OCI-M1 (cell line): ENCODE measurements around the gene IFRD2.
"Not testable (repeated sequence)": the region's sequence is repeated elsewhere in the genome, so short reads cannot be mapped to it uniquely, and the experiment has no call there.

Experiments used
- DNase-seq: peaks from one replicate; lab custom pipeline; 2025; lab: John Stamatoyannopoulos, UW

Gene IFRD2

DNA sequence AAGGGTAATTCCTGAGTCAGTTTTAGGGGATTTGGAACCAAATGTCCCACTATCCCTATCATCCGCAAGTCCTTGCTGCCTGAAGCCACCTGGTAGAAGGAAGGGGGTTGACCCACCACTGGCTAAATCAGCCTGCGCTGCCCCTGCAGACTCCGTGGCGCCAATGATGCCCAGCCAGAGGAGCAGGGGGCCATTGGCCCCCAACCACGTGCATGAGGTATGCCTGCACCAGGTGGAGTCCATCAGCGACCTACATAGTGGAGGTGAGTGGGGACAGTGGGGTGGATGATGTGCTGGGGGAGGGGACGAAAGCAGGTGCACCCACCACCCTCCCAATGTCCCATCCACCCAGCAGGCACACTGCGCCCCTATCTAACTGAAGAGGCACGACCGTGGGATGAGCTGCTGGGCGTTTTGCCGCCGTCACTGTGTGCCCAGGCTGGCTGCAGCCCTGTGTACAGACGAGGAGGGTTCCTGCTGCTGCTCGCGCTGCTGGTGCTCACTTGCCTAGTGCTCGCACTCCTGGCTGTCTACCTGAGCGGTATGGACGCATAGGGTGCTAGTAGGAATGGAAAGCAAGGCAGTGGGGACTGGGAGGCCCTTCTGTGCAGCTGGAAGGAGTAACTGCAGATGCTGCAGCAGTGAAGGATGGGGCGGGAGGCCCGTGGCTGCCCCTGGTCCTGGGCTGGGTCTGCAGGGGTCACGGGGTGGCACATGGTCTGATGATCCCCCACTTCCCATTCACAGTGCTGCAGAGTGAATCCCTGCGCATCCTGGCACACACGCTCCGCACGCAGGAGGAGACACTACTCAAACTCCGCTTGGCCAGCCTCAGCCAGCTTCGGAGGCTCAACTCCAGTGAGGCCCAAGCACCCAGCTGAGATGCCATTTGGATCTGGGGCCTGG is 5.7 kb downstream of the IFRD2 start:
- DNase-seq = no peak

DNA sequence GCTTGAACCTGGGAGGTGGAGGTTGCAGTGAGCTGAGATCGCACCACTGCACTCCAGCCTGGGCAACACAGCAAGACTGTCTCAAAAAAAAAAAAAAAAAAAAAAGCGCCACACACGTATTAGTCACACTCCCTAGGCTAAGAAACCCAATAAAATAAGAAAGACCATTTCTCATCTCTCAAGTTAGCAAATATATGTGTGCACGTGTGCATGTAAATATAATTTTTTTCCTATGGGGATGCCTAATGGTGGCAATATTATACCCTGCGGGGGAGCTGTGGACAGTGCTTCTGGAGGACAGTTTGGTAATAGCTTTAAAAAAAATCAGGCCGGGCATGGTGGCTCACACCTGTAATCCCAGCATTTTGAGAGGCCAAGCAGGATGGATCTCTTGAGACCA is 8.1 kb downstream of the IFRD2 start:
- not testable (repeated sequence) for DNase-seq

DNA sequence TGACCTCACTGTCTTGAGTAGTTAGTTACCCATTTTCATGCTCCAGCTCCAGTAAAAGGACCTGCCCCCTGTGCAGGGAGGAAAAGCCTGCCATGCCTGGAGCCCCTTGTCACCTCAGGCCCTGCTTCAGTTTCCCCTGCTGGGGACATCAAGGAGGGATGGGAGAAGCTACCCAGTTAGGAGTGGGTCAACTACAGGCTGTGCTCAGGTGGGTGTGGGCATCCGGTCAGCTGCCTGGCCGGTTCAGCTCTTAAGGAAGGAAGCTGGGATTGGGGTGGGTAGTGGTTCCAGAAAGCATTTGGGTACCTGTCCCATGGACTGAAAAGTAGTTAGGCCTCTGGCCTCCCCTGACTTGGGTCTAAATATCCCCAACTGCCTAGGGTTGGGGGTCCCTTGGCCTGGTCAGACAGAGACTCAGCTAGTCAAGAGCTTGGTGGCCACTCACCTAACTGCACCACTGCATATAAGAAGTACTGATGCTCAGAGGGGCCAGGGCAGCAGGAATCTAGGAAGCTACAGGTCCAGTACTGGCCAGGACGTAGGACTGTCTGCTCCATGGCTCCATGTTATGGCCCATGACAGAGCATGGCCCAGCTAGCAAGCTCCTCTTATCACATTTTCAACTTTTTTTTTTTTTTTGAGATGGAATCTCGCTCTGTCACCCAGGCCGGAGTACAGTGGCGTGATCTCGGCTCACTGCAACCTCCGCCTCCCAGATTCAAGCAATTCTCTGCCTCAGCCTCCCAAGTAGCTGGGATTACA is 12.8 kb downstream of the IFRD2 start:
- no peak for DNase-seq

DNA sequence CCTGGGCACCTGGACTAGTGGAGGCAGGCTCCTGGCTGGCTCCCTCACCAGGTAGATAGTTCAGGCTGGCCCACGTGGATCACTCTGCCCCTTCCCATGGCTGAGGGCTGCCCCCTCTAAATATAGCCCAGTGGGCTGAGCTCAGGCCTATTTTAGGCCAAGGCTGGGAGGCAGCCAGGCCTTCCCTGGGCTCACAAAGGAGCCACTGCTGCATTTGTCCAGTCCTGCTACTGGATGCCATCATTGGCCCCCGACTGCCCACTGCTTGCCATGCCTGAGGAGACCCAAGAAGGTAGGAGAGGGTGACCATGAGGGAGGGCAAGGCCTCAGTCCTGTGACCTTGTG is 13.4 kb downstream of the IFRD2 start, which contains the start of gene LSMEM2:
Gene LSMEM2, plus strand, starts transcription at position 208 of the 345 bp plus-strand sequence. Its CDS starts 27 bp downstream, at position 235.
- no peak for DNase-seq

DNA sequence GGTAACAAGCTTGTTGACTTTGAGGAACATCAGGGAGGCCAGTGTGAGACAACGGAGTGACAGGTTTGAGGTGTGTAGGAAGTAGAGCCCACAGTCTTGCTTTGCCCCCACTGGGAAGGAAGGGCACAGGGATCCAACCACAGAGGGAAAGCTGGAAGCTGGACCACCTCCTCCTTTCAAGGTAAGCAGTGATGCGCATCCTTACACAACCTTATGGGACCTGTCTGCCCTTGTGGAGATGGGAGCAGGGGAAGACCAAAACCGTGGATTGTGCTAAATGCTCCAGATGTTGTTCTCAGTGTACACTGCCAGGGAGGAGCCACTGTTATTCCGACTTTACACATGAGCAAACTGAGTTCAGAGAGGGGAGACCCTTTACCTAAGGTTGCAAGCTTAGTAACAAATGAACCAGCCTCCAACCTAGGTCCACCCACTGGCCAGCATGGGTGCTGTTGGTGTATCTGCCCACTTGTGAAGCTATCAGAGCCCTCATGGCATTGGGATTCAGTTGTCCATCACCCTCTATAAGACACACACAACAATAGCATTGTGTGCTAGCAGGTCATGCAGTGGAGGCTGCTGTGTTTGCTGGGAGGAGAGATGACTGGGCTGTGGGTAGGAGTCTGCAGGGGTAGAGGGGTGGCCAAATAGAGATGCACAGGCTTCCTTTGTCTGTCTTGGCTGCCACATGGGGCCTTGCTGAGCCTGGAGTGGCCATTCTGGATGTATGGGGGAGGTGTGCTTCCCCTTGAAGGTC is 13.9 kb downstream of the IFRD2 start:
- DNase-seq = no peak

DNA sequence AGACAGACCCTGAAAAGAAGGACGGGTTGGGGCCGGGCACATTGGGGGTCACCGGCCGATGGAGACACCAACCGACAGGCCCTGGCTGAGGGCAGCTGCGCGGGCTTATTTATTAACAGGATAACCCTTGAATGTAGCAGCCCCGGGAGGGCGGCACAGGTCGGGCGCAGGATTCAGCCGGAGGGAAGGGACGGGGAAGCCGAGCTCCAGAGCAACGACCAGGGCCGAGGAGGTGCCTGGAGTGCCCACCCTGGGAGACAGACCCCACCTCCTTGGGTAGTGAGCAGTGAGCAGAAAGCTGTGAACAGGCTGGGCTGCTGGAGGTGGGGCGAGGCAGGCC is 15.5 kb downstream of the IFRD2 start:
- no peak for DNase-seq

DNA sequence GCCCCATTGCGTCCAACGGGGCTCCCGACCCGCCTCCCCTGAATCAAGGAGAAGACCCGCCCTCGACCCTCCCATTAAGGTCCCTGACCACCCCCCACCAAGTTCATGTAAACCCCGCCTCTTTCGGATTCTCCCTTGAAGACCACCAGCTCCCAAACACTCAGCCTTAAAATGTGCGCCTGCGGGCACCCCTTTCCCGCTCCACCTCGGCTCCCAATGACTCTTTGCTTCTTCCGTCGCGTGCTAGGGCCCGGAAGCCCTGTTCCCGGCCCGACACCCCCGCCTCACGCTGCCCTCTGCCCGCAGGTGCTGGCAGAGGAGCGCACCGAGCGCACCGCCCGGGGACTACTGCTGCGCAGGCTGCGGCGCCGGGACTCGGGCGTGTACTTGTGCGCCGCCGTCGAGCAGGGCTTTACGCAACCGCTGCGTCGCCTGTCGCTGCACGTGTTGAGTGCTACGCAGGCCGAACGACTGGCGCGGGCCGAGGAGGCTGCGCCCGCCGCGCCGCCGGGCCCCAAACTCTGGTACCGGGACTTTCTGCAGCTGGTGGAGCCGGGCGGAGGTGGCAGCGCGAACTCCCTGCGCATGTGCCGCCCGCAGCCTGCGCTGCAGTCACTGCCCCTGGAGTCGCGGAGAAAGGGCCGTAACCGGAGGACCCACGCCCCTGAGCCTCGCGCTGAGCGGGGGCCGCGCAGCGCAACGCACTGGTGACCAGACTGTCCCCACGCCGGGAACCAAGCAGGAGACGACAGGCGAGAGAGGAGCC is 16.1 kb downstream of the IFRD2 start:
- DNase-seq = no peak

DNA sequence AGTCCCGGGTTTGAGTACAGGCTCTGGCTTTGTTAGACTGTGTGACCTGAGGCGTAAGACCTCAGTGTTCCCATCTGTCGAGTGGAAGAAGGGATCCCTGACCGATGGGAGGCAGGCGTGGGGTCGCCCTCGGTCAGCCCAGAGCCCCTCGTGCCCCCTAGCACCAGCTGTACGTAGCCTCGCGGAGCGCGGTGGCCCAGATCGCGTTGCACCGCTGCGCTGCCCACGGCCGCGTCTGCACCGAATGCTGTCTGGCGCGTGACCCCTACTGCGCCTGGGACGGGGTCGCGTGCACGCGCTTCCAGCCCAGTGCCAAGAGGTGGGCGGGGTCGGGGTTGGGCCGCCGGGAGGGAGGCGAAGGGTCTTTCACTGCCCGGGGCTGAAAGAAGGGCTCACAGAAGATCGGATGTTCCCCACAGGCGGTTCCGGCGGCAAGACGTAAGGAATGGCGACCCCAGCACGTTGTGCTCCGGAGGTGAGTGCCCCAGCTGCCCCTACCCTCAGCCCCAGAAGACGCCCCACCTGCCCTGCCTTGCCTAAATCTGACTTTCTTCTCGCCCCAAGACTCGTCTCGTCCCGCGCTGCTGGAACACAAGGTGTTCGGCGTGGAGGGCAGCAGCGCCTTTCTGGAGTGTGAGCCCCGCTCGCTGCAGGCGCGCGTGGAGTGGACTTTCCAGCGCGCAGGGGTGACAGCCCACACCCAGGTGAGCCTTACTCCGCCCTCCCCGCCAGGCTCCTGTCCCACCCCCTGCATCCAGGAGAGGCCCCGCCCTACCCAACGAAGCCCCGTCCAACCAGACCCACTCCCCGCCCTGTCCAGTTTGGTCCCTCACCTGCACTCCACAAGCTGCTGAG is 16.9 kb downstream of the IFRD2 start:
- no peak for DNase-seq

DNA sequence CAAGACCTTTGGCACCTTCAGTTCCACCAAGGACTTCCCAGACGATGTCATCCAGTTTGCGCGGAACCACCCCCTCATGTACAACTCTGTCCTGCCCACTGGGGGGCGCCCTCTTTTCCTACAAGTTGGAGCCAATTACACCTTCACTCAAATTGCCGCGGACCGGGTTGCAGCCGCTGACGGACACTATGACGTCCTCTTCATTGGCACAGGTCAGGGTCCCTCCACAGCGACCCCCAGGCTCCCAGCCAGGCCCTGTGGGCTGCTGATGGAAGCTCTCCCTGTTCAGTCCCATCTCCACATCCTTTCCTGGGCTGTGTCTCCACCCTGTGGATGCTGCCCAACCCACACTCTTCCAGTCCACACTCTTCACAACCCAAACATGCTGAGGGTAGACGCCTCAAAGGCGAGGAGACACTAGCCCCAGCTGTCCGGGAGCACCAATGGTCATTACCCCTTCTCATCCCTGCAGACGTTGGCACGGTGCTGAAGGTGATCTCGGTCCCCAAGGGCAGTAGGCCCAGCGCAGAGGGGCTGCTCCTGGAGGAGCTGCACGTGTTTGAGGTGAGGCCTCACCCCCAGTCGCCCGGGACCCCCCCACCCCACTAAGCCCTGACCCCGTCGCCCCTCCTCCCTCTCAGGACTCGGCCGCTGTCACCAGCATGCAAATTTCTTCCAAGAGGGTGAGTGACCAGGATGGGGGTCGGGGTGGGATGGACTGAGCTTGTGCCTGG is 17.7 kb downstream of the IFRD2 start:
- peak; percentile 70 for DNase-seq

DNA sequence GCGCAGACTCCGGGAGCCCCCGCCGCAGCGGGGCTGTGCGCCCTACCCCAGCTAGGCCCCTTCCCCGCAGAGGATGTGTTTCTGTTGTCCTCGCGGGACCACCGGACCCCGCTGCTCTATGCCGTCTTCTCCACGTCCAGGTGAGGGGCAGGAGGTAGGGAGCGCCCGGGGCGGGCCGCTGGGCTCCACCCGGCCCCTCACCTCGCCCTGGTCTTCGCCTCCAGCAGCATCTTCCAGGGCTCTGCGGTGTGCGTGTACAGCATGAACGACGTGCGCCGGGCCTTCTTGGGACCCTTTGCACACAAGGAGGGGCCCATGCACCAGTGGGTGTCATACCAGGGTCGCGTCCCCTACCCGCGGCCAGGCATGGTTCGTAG is 18.6 kb downstream of the IFRD2 start:
- DNase-seq = no peak

DNA sequence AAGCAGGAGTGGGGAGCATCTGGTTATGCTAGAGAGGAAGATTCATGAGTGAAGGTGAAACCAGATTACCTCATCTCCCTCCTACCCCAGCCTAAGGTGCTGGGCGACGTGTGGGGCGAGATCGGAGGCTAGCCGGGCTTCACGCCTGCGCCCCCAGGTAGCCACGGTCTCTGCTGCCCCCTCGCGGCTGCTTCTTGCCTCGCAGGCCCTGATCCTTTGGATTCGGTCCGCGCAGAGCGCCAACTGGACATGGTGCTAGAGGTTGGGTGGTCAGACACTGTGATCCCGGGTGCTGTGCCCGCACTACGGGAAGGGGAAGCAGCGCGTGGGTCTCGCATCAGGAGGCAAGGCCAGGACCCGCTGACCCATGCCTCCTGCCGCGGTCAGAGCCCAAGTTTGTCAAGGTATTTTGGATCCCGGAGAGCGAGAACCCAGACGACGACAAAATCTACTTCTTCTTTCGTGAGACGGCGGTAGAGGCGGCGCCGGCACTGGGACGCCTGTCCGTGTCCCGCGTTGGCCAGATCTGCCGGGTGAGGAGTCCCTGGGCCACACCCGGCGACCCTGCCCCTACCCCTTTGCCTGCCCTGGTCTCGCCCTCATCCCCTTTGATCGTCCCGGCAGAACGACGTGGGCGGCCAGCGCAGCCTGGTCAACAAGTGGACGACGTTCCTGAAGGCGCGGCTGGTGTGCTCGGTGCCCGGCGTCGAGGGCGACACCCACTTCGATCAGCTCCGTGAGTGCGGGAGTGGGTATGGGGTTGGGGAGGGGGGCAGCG is 19.1 kb downstream of the IFRD2 start:
- DNase-seq = peak; percentile 89

DNA sequence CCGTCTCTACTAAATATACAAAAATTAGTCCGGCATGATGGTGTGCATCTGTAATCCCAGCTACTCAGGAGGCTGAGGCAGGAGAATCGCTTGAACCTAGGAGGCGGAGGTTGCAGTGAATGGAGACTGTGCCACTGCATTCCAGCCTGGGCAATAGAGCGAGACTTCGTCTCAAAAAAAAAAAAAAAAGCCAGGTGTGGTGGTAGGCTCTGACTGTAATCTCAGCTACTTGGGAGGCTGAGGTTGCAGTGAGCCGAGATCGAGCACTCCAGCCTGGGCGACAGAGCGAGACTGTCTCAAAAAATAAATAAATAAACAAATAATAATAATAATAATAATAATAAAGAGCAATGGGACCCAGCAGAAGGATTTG is 19.7 kb downstream of the IFRD2 start:
- not testable (repeated sequence) for DNase-seq

DNA sequence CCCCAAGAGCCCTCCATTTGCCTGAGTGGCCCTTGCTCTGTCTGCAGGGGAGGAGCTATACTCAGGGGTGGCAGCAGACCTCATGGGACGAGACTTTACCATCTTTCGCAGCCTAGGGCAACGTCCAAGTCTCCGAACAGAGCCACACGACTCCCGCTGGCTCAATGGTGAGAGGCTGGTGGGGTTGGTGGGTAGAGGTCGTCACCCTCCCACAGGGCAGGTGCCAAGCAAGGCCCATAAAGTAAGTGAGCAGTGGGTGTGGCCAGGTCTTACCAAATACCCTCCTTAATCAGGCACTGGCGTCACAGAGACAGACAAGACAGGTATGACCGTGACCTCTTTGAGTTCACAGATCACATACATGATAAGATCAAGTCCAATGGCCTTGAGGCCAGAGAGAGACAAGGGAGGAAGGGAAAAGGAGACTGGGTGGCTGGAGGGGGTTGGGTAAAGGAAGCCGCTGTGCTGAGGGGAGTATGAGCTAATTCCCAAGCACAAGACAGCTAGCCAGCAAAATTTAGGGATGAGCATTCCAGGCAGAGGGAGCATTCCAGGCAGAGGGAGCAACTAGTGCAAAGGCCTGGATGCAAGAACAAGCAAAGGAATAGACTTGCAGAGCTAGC is 20.8 kb downstream of the IFRD2 start:
- no peak for DNase-seq

DNA sequence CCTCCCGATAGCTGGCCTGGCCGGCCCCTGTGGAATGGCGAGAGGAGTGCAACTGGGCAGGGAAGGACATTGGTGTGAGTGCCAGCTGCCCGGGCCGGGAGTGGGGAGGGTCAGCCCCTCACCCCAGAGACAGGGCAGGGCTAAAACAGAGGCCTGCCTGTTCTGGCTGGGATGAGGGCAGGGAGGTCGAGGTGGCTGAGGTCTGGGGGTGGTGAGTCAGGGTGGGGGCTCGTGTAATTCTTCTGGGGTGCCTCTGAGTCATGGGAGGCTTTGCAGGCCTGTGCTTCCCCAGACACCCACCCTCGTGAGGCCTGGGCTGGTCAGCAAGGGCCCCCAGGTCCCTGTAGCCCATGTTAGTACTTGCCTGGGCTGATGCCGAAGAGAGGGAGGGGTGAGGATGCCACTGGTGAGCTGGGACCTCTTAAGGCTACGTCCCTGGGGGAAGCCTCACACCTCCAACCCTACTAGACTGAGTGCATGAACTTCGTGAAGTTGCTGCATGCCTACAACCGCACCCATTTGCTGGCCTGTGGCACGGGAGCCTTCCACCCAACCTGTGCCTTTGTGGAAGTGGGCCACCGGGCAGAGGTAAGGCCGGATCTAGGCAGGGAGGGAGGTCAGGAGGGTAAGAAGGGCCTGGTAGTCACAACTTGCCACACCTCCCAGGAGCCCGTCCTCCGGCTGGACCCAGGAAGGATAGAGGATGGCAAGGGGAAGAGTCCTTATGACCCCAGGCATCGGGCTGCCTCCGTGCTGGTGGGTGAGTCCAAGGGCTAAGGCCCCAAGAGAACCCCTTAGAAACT is 21.6 kb downstream of the IFRD2 start:
- DNase-seq = no peak

DNA sequence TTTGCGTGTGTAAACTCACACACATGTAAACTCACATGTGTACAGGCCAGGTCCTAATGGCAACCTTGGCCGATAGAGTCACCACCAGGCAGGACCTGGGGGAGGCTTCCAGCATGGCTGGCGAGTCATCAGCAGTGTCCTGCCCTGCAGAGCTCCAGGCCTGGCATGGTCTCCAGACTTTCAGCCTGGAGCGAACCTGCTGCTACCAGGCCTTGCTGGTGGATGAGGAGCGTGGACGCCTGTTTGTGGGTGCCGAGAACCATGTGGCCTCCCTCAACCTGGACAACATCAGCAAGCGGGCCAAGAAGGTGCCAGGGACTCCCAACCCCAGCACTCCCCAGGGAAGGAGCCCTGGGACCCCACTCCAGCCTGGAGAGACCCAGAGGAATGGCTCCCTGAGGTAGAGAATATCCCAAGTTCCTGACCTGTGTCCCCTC is 22.2 kb downstream of the IFRD2 start:
- DNase-seq = no peak

DNA sequence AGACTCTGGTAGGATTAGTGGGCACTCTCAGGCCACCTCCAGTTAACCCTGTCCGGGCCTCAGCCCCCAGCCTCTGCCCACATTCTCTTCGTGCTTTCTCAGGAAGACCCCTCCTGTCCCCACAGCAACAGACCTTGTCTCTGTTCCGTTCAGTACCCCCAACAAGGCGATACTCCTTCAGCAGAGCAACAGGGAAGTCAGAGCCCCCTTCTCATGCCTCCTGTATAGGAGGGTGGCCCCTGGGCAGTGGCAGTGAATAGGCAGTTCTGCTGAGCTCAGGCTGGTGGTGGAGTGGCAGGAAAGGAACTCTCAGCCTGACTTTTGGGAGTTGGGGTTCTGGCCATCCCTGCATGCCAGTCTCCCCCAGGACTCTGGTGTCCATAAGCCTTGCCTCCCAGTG is 22.8 kb downstream of the IFRD2 start:
- DNase-seq = no peak

DNA sequence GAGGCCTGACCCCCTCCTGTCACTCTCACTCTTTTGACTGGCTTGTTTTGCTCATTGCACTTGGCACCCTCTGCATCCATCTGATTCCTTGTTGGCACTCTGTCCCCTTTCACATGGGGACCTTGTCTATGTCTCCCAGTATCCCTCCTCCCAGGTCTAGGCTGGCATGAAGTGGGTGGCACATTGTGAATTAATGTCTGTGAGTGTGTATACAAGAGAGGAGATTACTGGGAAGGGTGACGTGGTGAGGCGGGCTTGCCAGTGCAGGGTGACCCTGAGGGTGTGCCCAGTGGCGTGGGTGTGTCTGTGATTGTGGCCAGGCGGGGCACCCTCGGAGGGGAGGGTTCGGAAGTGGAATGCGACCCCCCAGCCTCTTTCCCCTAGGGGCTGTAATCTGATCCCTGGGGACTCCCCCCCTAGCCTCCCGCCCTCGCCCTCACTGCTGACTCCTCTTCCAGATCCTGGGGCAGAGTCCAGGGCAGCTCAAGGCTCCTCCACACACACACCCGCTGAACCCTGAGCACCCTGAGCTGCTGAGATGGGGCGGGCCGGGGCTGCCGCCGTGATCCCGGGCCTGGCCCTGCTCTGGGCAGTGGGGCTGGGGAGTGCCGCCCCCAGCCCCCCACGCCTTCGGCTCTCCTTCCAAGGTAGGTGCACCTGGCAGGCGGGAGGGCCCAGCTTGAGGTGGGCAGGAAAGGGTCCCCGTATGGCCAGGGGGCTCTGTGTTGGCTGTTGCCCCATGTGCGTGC is 23.4 kb downstream of the IFRD2 start, which contains the start of gene SEMA3B:
Gene SEMA3B, plus strand, starts transcription at position 445 of the 749 bp plus-strand sequence. Its CDS starts 94 bp downstream, at position 539.
- DNase-seq = no peak
